Ovary (tissue), 3 donors: ENCODE data around the gene MTHFR.

ENCODE experiments used
- POLR2A ChIP-seq: fragments of 450-650 bp; IDR thresholded peaks from one replicate; pipeline ENCODE4 v1.6.1; 2017; ENCODE audit warnings: antibody characterized with exemption, mild to moderate bottlenecking, moderate library complexity
- TF ChIP-seq, protein P1 (sequence below), 3 donors: fragments of 450-650 bp in 2 of 3; fragments of 200-600 bp in 1 of 3; IDR thresholded peaks; one replicate each; pipeline versions ENCODE4 v1.5.1 to v1.8.0; 2016 to 2022; ENCODE audit warnings: antibody characterized with exemption in 3 of 3, mild to moderate bottlenecking in 1 of 3
- donor health status: DM: no; HTN: no; CAD: no.

DNA sequence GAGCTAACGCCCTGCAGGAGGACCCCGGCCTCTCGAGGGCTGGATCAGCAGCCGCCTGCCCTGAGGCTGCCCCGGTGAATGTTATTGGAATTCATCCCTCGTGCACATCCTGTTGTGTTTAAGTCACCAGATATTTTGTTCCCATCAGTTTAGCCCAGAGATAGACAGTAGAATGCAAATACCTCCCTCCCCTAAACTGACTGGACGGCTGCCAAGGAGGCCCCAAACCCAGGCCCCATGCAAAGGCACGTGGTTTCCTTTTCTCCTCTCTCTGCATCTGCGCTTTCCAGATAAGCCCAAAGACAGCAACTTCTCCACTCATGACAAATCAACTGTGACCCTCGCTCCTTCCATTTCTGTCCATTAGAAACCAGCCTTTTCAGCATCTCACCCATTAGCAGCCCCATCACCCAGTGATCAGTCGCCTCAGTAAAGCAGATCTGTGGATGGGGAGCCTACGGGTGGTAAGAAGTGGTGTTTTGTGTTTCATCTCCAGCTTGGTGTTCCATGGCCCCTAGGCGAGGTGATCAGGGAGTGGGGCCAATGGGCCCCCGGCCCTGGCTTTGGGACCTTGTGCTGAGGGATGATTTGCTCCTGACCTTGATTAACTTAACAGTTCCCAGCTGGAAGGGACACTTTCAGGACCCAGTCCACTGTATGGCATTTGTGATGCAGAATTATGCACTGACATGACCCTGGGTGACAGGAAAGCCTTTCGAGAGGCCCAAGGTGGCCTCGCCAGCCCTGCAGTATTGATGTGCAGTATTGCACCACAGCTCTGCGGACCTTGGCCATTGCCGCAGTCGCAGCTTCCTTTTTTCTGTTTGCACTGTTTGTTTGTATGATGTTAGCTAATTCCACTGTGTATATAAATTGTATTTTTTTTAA, 36.6 kb upstream of the MTHFR start:
- TF ChIP-seq POLR2A: no peak
- TF ChIP-seq, protein P1, sequence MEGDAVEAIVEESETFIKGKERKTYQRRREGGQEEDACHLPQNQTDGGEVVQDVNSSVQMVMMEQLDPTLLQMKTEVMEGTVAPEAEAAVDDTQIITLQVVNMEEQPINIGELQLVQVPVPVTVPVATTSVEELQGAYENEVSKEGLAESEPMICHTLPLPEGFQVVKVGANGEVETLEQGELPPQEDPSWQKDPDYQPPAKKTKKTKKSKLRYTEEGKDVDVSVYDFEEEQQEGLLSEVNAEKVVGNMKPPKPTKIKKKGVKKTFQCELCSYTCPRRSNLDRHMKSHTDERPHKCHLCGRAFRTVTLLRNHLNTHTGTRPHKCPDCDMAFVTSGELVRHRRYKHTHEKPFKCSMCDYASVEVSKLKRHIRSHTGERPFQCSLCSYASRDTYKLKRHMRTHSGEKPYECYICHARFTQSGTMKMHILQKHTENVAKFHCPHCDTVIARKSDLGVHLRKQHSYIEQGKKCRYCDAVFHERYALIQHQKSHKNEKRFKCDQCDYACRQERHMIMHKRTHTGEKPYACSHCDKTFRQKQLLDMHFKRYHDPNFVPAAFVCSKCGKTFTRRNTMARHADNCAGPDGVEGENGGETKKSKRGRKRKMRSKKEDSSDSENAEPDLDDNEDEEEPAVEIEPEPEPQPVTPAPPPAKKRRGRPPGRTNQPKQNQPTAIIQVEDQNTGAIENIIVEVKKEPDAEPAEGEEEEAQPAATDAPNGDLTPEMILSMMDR (IDR thresholded peaks at IDR 0.05): no peak
